OCI-LY1 (cell line): Measurements from ENCODE around the gene VDAC1.

Source experiments
- CTCF ChIP-seq: fragments of 200-600 bp; sonication (generic), shearing (Covaris generic); IDR thresholded peaks from 2 replicates; pipeline ENCODE4 v1.5.1; 2017; ENCODE audit warnings: mild to moderate bottlenecking, antibody characterized with exemption, low read length, moderate library complexity, mixed read lengths
- EZH2 ChIP-seq: fragments of 200-600 bp; sonication (generic), shearing (Covaris generic); IDR thresholded peaks from 2 replicates; pipeline ENCODE4 v1.8.0; 2017; ENCODE audit warnings: borderline replicate concordance, mixed run types, mild to moderate bottlenecking, antibody characterized with exemption, low read length, moderate library complexity, mixed read lengths

GRCh38 chr5:134020188-134020587 lies 15.4 kb upstream of the VDAC1 start:
- TF ChIP-seq CTCF (no peak), EZH2 (no peak)
